Measurements from ENCODE around the gene NCAPD2.
"Not testable (repeated sequence)": the region's sequence is repeated elsewhere in the genome, so short reads cannot be mapped to it uniquely, and the experiment has no call there.

Gene NCAPD2

DNA sequence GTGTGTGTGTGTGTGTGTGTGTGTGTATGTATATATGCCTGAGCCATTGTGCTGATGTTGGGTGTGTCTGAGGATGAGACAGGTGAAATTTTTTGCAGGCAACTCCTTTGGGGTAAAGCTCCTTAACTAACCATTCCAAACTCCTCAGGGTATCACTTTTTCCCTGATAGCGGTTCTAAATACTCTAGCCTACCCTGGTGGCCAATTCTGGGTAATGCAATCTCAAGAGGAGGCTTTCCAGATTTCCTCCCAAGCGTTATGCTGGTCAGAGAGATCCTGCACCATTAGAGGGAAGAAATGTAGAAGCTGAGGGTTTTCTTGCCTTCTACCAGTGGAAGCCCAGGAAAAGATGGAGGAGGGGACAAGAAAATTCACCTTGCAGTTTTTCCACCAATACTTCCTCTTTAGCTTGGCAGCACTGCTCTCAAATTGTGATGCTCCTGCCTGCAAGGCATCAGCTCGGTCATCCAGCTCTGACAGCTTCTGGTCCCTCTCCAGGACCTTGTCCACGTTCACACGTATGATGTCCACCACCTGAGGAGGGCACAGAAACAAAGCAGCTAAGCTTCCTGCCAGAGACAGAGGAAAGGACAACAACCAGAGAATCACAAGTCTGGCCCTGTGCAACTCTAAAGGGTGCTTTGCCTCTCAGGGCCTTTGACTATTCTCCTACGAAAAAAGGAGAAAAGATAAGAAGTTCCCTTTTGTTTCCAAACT is 28.3 kb upstream of the NCAPD2 start:
- H3K4me3 ChIP-seq (ENCODE audit: low read depth, low read length): no peak overlapping the region
- no peak for DNase-seq (ENCODE audit: low read depth)
- TF ChIP-seq, protein P1, sequence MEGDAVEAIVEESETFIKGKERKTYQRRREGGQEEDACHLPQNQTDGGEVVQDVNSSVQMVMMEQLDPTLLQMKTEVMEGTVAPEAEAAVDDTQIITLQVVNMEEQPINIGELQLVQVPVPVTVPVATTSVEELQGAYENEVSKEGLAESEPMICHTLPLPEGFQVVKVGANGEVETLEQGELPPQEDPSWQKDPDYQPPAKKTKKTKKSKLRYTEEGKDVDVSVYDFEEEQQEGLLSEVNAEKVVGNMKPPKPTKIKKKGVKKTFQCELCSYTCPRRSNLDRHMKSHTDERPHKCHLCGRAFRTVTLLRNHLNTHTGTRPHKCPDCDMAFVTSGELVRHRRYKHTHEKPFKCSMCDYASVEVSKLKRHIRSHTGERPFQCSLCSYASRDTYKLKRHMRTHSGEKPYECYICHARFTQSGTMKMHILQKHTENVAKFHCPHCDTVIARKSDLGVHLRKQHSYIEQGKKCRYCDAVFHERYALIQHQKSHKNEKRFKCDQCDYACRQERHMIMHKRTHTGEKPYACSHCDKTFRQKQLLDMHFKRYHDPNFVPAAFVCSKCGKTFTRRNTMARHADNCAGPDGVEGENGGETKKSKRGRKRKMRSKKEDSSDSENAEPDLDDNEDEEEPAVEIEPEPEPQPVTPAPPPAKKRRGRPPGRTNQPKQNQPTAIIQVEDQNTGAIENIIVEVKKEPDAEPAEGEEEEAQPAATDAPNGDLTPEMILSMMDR (IDR thresholded peaks at IDR 0.05; ENCODE audit: low read depth, low read length, missing control alignments): peak; percentile 93

DNA sequence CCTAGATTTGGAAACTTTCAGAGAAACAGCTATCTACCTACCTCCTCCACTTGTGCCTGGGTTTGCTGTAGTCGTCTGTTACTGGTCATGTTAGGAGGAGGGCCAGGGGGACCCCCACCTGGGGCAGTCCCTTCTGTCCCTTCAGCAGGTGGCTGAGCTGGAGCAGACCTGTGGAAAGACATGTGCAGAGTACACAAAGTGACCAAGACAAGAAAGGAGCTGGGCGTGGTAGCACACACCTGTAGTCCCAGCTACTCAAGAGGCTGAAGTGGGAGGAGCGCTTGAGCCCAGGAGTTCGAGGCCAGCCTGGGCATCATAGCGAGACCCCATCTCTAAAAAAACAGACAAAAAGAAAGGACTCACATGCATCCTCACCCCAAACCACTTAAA is 27.7 kb upstream of the NCAPD2 start:
- TF ChIP-seq, protein P1 (IDR thresholded peaks at IDR 0.05; ENCODE audit: low read depth, low read length, missing control alignments): no peak
- DNase-seq (ENCODE audit: low read depth): no peak
- H3K4me3 ChIP-seq (ENCODE audit: low read depth, low read length): no peak overlapping the region

DNA sequence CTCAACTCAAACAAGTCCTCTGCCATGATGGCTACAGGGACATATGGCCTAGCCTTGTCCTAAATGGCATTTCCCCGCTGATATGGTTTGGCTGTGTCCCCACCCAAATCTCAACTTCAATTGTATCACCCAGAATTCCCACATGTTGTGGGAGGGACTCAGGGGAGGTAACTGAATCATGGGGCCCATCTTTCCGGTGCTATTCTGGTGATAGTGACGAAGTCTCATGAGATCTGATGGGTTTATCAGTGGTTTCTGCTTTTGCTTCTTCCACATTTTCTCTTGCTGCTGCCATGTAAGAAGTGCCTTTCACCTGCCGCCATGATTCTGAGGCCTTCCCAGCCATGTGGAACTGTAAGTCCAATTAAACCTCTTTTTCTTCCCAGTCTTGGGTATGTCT is 27.2 kb upstream of the NCAPD2 start:
- H3K4me3 ChIP-seq (ENCODE audit: low read depth, low read length): not testable (repeated sequence)

DNA sequence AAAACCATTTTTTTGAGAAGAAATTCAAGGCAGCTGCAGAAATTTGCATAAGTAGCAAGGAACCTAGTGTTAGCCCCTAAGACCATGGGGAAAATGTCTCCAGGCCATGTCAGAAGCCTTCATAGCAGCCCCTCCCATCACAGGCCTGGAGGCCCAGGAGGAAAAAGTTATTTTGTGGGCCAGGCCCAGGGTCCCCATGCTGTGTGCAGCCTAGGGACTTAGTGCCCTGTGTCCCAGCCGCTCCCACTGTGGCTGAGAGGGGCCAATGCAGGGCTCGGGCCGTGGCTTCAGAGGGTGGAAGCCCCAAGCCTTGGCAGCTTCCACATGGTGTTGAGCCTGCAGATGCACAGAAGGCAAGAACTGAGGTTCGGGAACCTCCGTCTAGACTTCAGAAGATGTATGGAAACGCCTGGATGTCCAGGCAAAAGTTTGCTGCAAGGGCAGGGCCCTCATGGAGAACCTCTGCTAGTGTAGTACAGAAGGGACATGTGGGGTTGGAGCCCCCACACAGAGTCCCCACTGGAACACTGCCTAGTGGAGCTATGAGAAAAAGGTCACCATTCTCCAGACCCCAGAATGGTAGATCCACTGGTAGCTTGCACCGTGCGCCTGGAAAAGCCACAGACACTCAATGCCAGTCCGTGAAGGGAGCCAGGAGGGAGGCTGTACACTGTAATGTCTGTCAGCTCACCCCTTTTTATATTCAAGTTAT is 26.2 kb upstream of the NCAPD2 start:
- not testable (repeated sequence) for DNase-seq (ENCODE audit: low read depth); H3K4me3 ChIP-seq (ENCODE audit: low read depth, low read length)

More for the DNA sequence above, 27.2 kb upstream of the NCAPD2 start:
- DNase-seq (ENCODE audit: low read depth): not testable (repeated sequence)

DNA sequence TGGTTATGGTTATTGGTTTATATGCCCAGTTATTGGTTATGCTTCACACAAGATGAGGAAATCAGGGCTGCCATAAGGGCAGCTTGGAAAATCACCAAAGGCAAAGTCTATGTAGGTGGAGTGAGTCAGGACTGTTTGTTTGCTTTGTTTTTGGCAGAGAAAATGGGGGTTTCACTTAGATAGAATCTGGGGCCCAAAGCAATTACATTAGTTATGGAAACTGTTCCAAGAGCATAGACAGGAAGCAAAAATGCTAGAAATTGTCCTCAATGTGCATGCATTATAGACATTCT is 25.7 kb upstream of the NCAPD2 start:
- peak overlapping the region; percentile 86; the same call in 1 of the 2 replicates for H3K4me3 ChIP-seq (ENCODE audit: low read depth, low read length)
- TF ChIP-seq, protein P1 (IDR thresholded peaks at IDR 0.05; ENCODE audit: low read depth, low read length, missing control alignments): no peak
- DNase-seq (ENCODE audit: low read depth): no peak

DNA sequence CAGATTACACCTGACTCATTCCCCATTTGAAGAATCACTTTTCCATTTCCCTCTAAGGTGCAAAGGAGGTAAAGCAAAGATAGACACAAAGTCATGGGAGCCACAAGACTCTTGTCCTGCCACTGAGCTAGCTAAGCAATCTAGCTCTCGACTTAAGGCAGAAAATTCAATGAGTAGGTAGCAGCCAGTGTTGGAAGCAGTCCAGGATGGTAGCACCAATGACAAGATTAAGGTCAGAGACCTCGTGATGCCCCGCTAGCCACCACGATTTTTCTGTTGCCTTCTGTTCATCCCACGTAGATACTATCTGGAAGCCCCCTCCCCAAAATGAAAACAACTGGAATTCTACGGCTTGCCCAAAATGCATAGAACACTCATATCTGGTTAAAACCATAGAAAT is 24.8 kb upstream of the NCAPD2 start:
- DNase-seq (ENCODE audit: low read depth): no peak
- H3K4me3 ChIP-seq (ENCODE audit: low read depth, low read length): peak overlapping the region; percentile 86
- TF ChIP-seq, protein P1 (IDR thresholded peaks at IDR 0.05; ENCODE audit: low read depth, low read length, missing control alignments): no peak

DNA sequence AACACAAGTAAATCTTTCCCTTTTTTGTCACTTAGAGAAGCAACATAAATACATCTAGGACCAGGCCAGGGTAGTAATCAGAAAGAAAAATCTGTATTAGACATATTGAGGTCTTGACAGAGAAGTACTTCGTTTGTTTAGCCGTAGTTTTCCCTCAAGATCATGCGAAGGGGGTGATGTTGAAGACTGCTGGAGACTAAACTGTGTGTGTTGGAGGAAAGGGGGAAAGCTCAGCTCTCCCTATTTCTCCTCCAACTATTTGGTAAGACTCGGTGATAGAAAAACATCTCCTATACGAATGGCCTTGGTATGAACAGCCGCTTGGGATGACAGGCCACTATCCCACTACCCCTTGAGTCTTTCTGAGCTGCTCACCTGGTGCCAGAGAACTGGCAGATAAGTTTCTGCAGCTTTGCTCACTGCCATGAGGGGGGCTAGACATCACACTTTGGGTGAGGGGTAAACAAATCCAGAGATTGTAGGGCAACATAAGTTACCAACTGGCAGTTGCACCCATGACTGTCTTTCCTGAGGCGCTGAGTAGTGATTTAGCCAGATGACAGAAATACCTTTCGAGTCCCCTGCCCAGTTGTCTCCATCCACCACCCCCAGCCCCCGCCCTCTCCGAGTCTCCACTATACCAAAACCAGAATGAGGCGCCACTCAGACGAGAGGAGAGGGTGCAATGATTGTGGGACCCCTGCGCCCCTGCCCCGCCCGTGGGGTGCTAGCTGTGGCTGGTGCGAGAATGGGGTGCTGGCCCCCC is 24.1 kb upstream of the NCAPD2 start:
- peak overlapping the region; percentile 86 for H3K4me3 ChIP-seq (ENCODE audit: low read depth, low read length)
- TF ChIP-seq, protein P1 (IDR thresholded peaks at IDR 0.05; ENCODE audit: low read depth, low read length, missing control alignments): no peak
- DNase-seq (ENCODE audit: low read depth): no peak

Measured in GM12864 (cell line).